ENCODE measurements around the gene MESD. TPM values are rescaled to one million over a fixed set of nuclear protein-coding genes. Genes with fewer than 3 reads are reported as not detected.

The MESD gene
- total and polyA plus RNA-seq, 9 of the 15 experiments (the other 6 are each of a cell fraction or from before 2014, with no cell fraction given) = 11.3 to 39.7 (median 22.8) TPM

DNA sequence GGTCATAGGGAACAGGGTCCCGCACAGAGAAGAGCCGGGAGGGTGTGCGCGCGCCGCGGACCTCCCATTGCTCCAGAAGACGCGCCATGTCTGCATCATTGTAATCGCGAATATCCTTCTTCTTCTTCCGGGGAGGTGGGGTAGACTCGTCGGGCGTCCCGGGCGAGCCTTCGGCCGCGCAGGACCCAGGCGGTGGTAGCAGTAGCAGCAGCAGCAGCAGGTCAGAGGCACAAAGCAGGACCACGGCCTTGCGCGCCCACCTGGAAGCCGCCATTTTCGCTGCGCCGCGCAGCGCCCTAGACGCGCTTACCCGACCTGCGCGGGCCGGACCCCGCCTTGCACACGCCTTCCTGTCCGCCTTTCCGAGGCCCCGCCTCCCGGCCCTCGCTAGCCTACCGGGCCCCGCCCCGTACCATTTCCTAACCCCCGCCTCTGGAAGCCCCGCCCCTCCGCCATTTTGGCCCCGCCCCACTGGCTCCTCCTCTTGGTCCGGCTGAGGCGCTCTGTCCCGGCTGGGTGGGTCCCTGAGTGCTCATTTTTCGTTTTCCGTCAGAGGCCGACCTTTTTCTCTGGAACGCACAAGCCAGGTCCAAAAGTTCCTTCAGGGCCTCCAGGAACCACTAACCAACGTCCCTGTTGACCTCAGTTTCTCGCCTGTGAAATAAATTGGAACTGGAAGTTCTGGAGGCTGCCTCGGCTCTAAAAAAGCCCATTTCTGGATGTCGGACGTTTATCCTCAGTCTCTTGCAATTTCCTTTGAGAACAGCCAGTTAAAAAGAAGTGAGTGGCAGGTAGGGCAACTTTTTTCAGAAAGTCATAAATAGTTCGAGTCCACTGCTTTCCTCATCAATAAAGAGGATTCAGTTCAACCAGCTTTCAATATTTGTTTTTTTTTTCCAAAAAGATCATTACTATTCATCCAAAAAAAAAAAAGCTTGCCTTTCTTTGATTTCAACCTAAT is at the start of gene MESD (continued):
- TF ChIP-seq BRF1 (IDR thresholded peaks at IDR 0.05; ENCODE audit: borderline replicate concordance, extremely low read depth, insufficient read length) (no peak), SAP30 (IDR thresholded peaks at IDR 0.05; ENCODE audit: borderline replicate concordance, insufficient read depth, low read depth, low read length, poor library complexity, severe bottlenecking) (no peak), POLR3G (IDR thresholded peaks at IDR 0.05; ENCODE audit: extremely low read depth, insufficient read length, insufficient replicate concordance) (no peak), HDAC2 (IDR thresholded peaks at IDR 0.05) (no peak; the same call in 1 of the 2 replicates), BRD4 (IDR thresholded peaks at IDR 0.05) (no peak), STAT5A (IDR thresholded peaks at IDR 0.05; ENCODE audit: borderline replicate concordance, low read length) (no peak), FOXM1 (IDR thresholded peaks at IDR 0.05; ENCODE audit: low read depth) (no peak), FOXM1 (CRISPR knock-in tag; IDR thresholded peaks at IDR 0.05; ENCODE audit: low read depth) (no peak), ELF4 (CRISPR knock-in tag; IDR thresholded peaks at IDR 0.05) (no peak), ZNF133 (CRISPR knock-in tag; IDR thresholded peaks at IDR 0.05) (no peak), RFX5 (IDR thresholded peaks at IDR 0.05; ENCODE audit: low read depth, low read length) (no peak), ZBTB34 (CRISPR knock-in tag; IDR thresholded peaks at IDR 0.05) (no peak), HNRNPUL1 (IDR thresholded peaks at IDR 0.05; ENCODE audit: low read length) (no peak), DMBX1 (CRISPR knock-in tag; IDR thresholded peaks at IDR 0.05; ENCODE audit: borderline replicate concordance) (no peak), THRA (IDR thresholded peaks at IDR 0.05) (no peak)
- TF ChIP-seq, protein P1, sequence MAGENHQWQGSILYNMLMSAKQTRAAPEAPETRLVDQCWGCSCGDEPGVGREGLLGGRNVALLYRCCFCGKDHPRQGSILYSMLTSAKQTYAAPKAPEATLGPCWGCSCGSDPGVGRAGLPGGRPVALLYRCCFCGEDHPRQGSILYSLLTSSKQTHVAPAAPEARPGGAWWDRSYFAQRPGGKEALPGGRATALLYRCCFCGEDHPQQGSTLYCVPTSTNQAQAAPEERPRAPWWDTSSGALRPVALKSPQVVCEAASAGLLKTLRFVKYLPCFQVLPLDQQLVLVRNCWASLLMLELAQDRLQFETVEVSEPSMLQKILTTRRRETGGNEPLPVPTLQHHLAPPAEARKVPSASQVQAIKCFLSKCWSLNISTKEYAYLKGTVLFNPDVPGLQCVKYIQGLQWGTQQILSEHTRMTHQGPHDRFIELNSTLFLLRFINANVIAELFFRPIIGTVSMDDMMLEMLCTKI (IDR thresholded peaks at IDR 0.05; ENCODE audit: partially characterized antibody) = no peak
- TF ChIP-seq, protein P2, sequence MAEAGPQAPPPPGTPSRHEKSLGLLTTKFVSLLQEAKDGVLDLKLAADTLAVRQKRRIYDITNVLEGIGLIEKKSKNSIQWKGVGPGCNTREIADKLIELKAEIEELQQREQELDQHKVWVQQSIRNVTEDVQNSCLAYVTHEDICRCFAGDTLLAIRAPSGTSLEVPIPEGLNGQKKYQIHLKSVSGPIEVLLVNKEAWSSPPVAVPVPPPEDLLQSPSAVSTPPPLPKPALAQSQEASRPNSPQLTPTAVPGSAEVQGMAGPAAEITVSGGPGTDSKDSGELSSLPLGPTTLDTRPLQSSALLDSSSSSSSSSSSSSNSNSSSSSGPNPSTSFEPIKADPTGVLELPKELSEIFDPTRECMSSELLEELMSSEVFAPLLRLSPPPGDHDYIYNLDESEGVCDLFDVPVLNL (CRISPR knock-in tag; IDR thresholded peaks at IDR 0.05; ENCODE audit: low read depth) = no peak
- TF ChIP-seq, protein P3, sequence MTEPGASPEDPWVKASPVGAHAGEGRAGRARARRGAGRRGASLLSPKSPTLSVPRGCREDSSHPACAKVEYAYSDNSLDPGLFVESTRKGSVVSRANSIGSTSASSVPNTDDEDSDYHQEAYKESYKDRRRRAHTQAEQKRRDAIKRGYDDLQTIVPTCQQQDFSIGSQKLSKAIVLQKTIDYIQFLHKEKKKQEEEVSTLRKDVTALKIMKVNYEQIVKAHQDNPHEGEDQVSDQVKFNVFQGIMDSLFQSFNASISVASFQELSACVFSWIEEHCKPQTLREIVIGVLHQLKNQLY (CRISPR knock-in tag; conservative IDR thresholded peaks at IDR 0.05) = no peak
